ENCODE measurements around the gene TSPO2. TPM values are rescaled to one million over a fixed set of nuclear protein-coding genes. Genes with fewer than 3 reads are reported as not detected.

TSPO2 gene
- polyA plus RNA-seq, 1 experiment, result not detected

- no peak for TF ChIP-seq CTCF (IDR thresholded peaks at IDR 0.05; ENCODE audit: insufficient read depth, low read depth, low read length)
- ChIA-PET CTCF (no interaction called here), POLR2A (no interaction called here)
- no peak overlapping the region for H3K4me3 ChIP-seq (ENCODE audit: low read depth, low read length)
- no peak for DNase-seq (ENCODE audit: low read depth)
- peaks cover 5% of the 10 kb centered on the region for H3K27me3 ChIP-seq (ENCODE audit: control insufficient read depth, insufficient read depth, low read length)
- no peaks in the 10 kb centered on the region for H3K36me3 ChIP-seq (ENCODE audit: control insufficient read depth, insufficient read depth, low read length)
Observed at GRCh38 chr6:41033776-41034175, 8.5 kb upstream of the TSPO2 start.

- CTCF ChIA-PET, result interaction anchor here (0.8 to 2.5 kb wide), 4 partner anchors 8 to 142 kb away, joined by 3 to 15 read pairs (median 6); no protein-coding TSS in a partner anchor
- peaks cover 4% of the 10 kb centered on the region; the same call in 1 of the 2 replicates for H3K27me3 ChIP-seq (ENCODE audit: control insufficient read depth, insufficient read depth, low read length)
- no peak overlapping the region for H3K4me3 ChIP-seq (ENCODE audit: low read depth, low read length)
- no peak for DNase-seq (ENCODE audit: low read depth)
- H3K36me3 ChIP-seq (ENCODE audit: control insufficient read depth, insufficient read depth, low read length), result no peaks in the 10 kb centered on the region
- POLR2A ChIA-PET, result no interaction called here
- no peak for TF ChIP-seq CTCF (IDR thresholded peaks at IDR 0.05; ENCODE audit: insufficient read depth, low read depth, low read length)
Observed at GRCh38 chr6:41036186-41036585, 6.1 kb upstream of the TSPO2 start.

- no peak for DNase-seq (ENCODE audit: low read depth)
- ChIA-PET CTCF (interaction anchor here (0.8 to 2.5 kb wide), 6 partner anchors 9 to 143 kb away, joined by 3 to 15 read pairs (median 6); no protein-coding TSS in a partner anchor), POLR2A (no interaction called here)
- H3K4me3 ChIP-seq (ENCODE audit: low read depth, low read length), result no peak overlapping the region
- H3K27me3 ChIP-seq (ENCODE audit: control insufficient read depth, insufficient read depth, low read length), result peaks cover 3% of the 10 kb centered on the region; the same call in 1 of the 2 replicates
- TF ChIP-seq CTCF (IDR thresholded peaks at IDR 0.05; ENCODE audit: insufficient read depth, low read depth, low read length), result no peak
- H3K36me3 ChIP-seq (ENCODE audit: control insufficient read depth, insufficient read depth, low read length), result no peaks in the 10 kb centered on the region
Observed at GRCh38 chr6:41036601-41037000, 5.7 kb upstream of the TSPO2 start.

- H3K4me3 ChIP-seq (ENCODE audit: low read depth, low read length), result no peak overlapping the region
- no peak for TF ChIP-seq CTCF (IDR thresholded peaks at IDR 0.05; ENCODE audit: insufficient read depth, low read depth, low read length)
- ChIA-PET POLR2A (no interaction called here), CTCF (interaction anchor here (0.8 to 2.5 kb wide), 9 partner anchors 9 to 143 kb away, joined by 3 to 15 read pairs (median 5); no protein-coding TSS in a partner anchor)
- DNase-seq (ENCODE audit: low read depth), result no peak
- H3K36me3 ChIP-seq (ENCODE audit: control insufficient read depth, insufficient read depth, low read length), result no peaks in the 10 kb centered on the region
- peaks cover 3% of the 10 kb centered on the region; the same call in 1 of the 2 replicates for H3K27me3 ChIP-seq (ENCODE audit: control insufficient read depth, insufficient read depth, low read length)
Observed at GRCh38 chr6:41037107-41037900, 5.0 kb upstream of the TSPO2 start.

GRCh38 chr6:41038205-41038604 lies 4.1 kb upstream of the TSPO2 start:
- H3K36me3 ChIP-seq (ENCODE audit: control insufficient read depth, insufficient read depth, low read length), result no peaks in the 10 kb centered on the region
- no peak for TF ChIP-seq CTCF (IDR thresholded peaks at IDR 0.05; ENCODE audit: insufficient read depth, low read depth, low read length)
- ChIA-PET CTCF (interaction anchor here (0.8 to 6.4 kb wide), 10 partner anchors 9 to 142 kb away, joined by 3 to 68 read pairs (median 8); partner anchors contain the start of gene APOBEC2), POLR2A (no interaction called here)
- DNase-seq (ENCODE audit: low read depth), result no peak
- no peak overlapping the region for H3K4me3 ChIP-seq (ENCODE audit: low read depth, low read length)
- H3K27me3 ChIP-seq (ENCODE audit: control insufficient read depth, insufficient read depth, low read length), result peaks cover 3% of the 10 kb centered on the region; the same call in 1 of the 2 replicates
